ENCODE results near the gene SLC35F5. TPM values are rescaled to one million over a fixed set of nuclear protein-coding genes. Genes with fewer than 3 reads are reported as not detected.

SLC35F5 gene
- total and polyA plus RNA-seq, 7 donors = 23.1 to 86.3 (median 48.9) TPM

GRCh38 chr2:113754160-113754559, 2.3 kb downstream of the SLC35F5 start:
- Histone ChIP-seq H3K27ac (no peak overlapping the region), H3K4me1 (peaks cover 19% of the 10 kb centered on the region), H3K27me3 (ENCODE audit: insufficient read depth in 3 of 3, low read length in 2 of 3) (no peaks in the 10 kb centered on the region), H3K9me3 (no peaks in the 10 kb centered on the region), H3K4me3 (peak overlapping the region; percentile 84), H3K36me3 (ENCODE audit: insufficient read depth in 1 of 2, low read depth in 1 of 2) (peaks cover 1 to 38% of the 10 kb centered on the region in 2 donors)
- DNase-seq (no peak), ATAC-seq (no peak)
- 90 to 95% (median 91%) methylated on average over 8 of the region's 8 CpGs for WGBS, 3 donors
- intact Hi-C loops (cut with DNase I) = loop anchor here in 1 of 2 donors (10.0 kb wide), 1 partner anchor 191 kb away; no protein-coding TSS in a partner anchor
- TF ChIP-seq CTCF (IDR thresholded peaks at IDR 0.05) = no peak

GRCh38 chr2:113750385-113750784, 6.1 kb downstream of the SLC35F5 start:
- Histone ChIP-seq H3K4me3 (no peak overlapping the region), H3K4me1 (peaks cover 11% of the 10 kb centered on the region), H3K9me3 (no peaks in the 10 kb centered on the region), H3K27me3 (ENCODE audit: insufficient read depth in 3 of 3, low read length in 2 of 3) (no peaks in the 10 kb centered on the region), H3K36me3 (ENCODE audit: insufficient read depth in 1 of 2, low read depth in 1 of 2) (peaks cover 5 to 76% of the 10 kb centered on the region in 2 donors), H3K27ac (no peak overlapping the region)
- intact Hi-C loops (cut with DNase I) = loop anchor here in 1 of 2 donors (10.0 kb wide), 1 partner anchor 194 kb away; no protein-coding TSS in a partner anchor
- ATAC-seq = no peak
- no peak for TF ChIP-seq CTCF (IDR thresholded peaks at IDR 0.05)
- 96 to 99% (median 98%) methylated on average over 4 of the region's 4 CpGs for WGBS, 3 donors
- no peak for DNase-seq

GRCh38 chr2:113741091-113741490, 15.4 kb downstream of the SLC35F5 start:
- 88 to 98% (median 92%) methylated on average over 1 of the region's 1 CpG for WGBS, 3 donors
- intact Hi-C loops (cut with DNase I) = no loop called here
- Histone ChIP-seq H3K36me3 (ENCODE audit: insufficient read depth in 1 of 2, low read depth in 1 of 2) (peaks cover 5 to 98% of the 10 kb centered on the region in 2 donors), H3K27ac (no peak overlapping the region), H3K27me3 (ENCODE audit: insufficient read depth in 3 of 3, low read length in 2 of 3) (no peaks in the 10 kb centered on the region), H3K4me3 (no peak overlapping the region), H3K9me3 (no peaks in the 10 kb centered on the region), H3K4me1 (no peaks in the 10 kb centered on the region)
- ATAC-seq = no peak
- no peak for TF ChIP-seq CTCF (IDR thresholded peaks at IDR 0.05)
- no peak for DNase-seq

GRCh38 chr2:113739849-113740248, 16.6 kb downstream of the SLC35F5 start:
- no peak overlapping the region for H3K27ac ChIP-seq
- peaks cover 4% of the 10 kb centered on the region for H3K4me1 ChIP-seq
- H3K4me3 ChIP-seq = no peak overlapping the region
- no peak for DNase-seq
- H3K9me3 ChIP-seq = no peaks in the 10 kb centered on the region
- intact Hi-C loops (cut with DNase I) = no loop called here
- TF ChIP-seq CTCF (IDR thresholded peaks at IDR 0.05) = no peak
- WGBS, 3 donors = 92 to 95% (median 92%) methylated on average over 4 of the region's 4 CpGs
- no peak for ATAC-seq
- peaks cover 5 to 94% of the 10 kb centered on the region in 2 donors for H3K36me3 ChIP-seq (ENCODE audit: insufficient read depth in 1 of 2, low read depth in 1 of 2)
- H3K27me3 ChIP-seq (ENCODE audit: insufficient read depth in 3 of 3, low read length in 2 of 3) = no peaks in the 10 kb centered on the region

- no peak for ATAC-seq
- Histone ChIP-seq H3K9me3 (no peaks in the 10 kb centered on the region), H3K27ac (no peak overlapping the region), H3K4me1 (peaks cover 9% of the 10 kb centered on the region), H3K27me3 (ENCODE audit: insufficient read depth in 3 of 3, low read length in 2 of 3) (no peaks in the 10 kb centered on the region), H3K4me3 (no peak overlapping the region), H3K36me3 (ENCODE audit: insufficient read depth in 1 of 2, low read depth in 1 of 2) (peaks cover 9 to 92% of the 10 kb centered on the region in 2 donors)
- no peak for DNase-seq
- 36 to 71% (median 46%) methylated on average over 1 of the region's 1 CpG for WGBS, 3 donors
- no peak for TF ChIP-seq CTCF (IDR thresholded peaks at IDR 0.05)
- intact Hi-C loops (cut with DNase I) = no loop called here
Measured at GRCh38 chr2:113734185-113734584, 22.3 kb downstream of the SLC35F5 start.

Measured in psoas muscle (tissue), 8 donors.